Suppressor macrophage treated with lipopolysaccharide for 4 hours (primary cell): ENCODE data around the gene EXOC3.
"Not testable (repeated sequence)": the region's sequence is repeated elsewhere in the genome, so short reads cannot be mapped to it uniquely, and the experiment has no call there.

Experiments used
- DNase-seq: peaks from one replicate; pipeline ENCODE4 v3.0.0-alpha.2; 2020

Gene EXOC3

GRCh38 chr5:407801-408268 lies 35.1 kb upstream of the EXOC3 start:
- DNase-seq, result no peak

GRCh38 chr5:410911-411517 lies 32.0 kb upstream of the EXOC3 start:
- DNase-seq, result no peak

- no peak for DNase-seq
Measured at GRCh38 chr5:411728-412127, 31.2 kb upstream of the EXOC3 start.

GRCh38 chr5:414991-415927 lies 27.7 kb upstream of the EXOC3 start:
- not testable (repeated sequence) for DNase-seq

GRCh38 chr5:415928-416635 lies 26.9 kb upstream of the EXOC3 start:
- no peak for DNase-seq

GRCh38 chr5:416636-416960 lies 26.4 kb upstream of the EXOC3 start:
- no peak for DNase-seq

- DNase-seq, result no peak
Measured at GRCh38 chr5:417301-418161, 25.4 kb upstream of the EXOC3 start.

- DNase-seq, result no peak
Measured at GRCh38 chr5:418162-419121, 24.5 kb upstream of the EXOC3 start.

GRCh38 chr5:419970-420369 lies 23.0 kb upstream of the EXOC3 start:
- DNase-seq, result no peak

GRCh38 chr5:420632-421286 lies 22.2 kb upstream of the EXOC3 start:
- no peak for DNase-seq

- no peak for DNase-seq
Measured at GRCh38 chr5:421287-421880, 21.6 kb upstream of the EXOC3 start.

- DNase-seq, result no peak
Measured at GRCh38 chr5:421901-422300, 21.1 kb upstream of the EXOC3 start.

- no peak for DNase-seq
Measured at GRCh38 chr5:422323-423232, 20.4 kb upstream of the EXOC3 start.

- no peak for DNase-seq
Measured at GRCh38 chr5:423233-423565, 19.8 kb upstream of the EXOC3 start.

GRCh38 chr5:423626-424261 lies 19.2 kb upstream of the EXOC3 start:
- DNase-seq, result no peak

GRCh38 chr5:424301-425110 lies 18.5 kb upstream of the EXOC3 start:
- peak; percentile 65 for DNase-seq

GRCh38 chr5:425714-426113 lies 17.3 kb upstream of the EXOC3 start:
- DNase-seq, result peak; percentile 43

- no peak for DNase-seq
Measured at GRCh38 chr5:426392-426976, 16.5 kb upstream of the EXOC3 start.
